Erythroblast (primary cell): ENCODE data around the gene TRPV5.

Source experiments
- GATA1 ChIP-seq: IDR thresholded peaks from 2 replicates; pipeline ENCODE4 v1.6.1; 2011; ENCODE audit warnings: low read depth, mild to moderate bottlenecking, control low read depth, low read length, moderate library complexity
- POLR2A ChIP-seq: IDR thresholded peaks from 2 replicates; pipeline ENCODE4 v1.6.1; 2011; ENCODE audit warnings: mild to moderate bottlenecking, low read length

GRCh38 chr7:142941541-142941940, 8.0 kb upstream of the TRPV5 start:
- TF ChIP-seq POLR2A (no peak), GATA1 (no peak)
